Activated CD4-positive, CD25-positive, alpha-beta regulatory T cell treated with anti-CD3 and anti-CD28 coated beads, Interleukin-2, amount 50 U/mL, for 16 hours (primary cell): ENCODE results near the gene BRD3.
"Not testable (repeated sequence)": the region's sequence is repeated elsewhere in the genome, so short reads cannot be mapped to it uniquely, and the experiment has no call there.

Source experiments
- DNase-seq: peaks from one replicate; pipeline ENCODE4 v3.0.0-alpha.2; 2020; ENCODE audit warnings: low read depth, low spot score

BRD3 gene

GRCh38 chr9:133993635-133994253 lies 74.1 kb downstream of the BRD3 start:
- no peak for DNase-seq

DNA sequence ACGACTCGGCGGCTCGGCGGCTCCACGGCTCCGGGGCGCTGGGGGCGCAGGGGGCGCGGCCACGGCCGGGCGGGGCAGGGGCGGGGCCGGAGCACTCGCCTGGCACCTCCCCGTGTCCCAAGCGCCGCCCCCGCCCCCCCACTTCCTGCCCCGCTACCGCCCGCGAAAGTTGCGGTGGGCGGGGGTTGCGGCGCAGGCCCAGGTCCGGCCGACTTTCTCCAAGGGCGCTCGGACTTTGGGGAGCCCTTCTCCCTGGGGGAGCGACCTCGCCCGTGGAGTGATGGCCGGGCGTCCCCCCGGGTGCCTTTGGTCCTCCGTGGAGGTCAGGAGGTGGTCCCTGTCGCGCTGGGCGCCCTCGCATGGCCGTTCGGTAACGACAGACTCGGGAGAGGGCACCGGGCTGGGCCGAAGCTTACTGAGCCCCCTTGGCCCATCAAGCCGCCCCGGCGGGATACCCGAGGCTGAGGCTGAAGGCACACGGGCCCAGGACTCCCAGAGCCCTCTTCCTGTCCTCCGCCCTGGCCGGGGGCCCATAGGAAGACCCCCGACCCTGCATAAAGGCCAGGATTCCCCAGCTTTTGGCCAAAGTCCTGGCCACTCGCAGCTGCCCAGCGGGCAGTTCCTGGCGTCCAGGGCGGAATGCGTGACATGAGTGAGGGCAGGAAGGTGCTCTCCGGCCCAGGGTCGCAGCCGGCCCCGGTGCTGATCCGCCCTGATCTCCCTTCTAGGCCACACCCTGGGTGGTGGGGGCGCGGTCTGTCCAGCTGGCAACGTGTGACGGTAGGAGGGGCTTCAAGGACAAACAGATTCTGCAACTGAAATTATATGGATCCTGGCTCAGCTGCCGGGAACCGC lies 74.8 kb downstream of the BRD3 start:
- peak; percentile 35 for DNase-seq

- DNase-seq, result no peak
Measured at GRCh38 chr9:133991964-133992779, 75.7 kb downstream of the BRD3 start, which contains the start of gene VAV2. TSS of gene VAV2 (minus strand) at chr9:133992324. CDS start at chr9:133992278, 46 bp downstream.

- no peak for DNase-seq
Measured at GRCh38 chr9:133991214-133991921, 76.5 kb downstream of the BRD3 start.

DNA sequence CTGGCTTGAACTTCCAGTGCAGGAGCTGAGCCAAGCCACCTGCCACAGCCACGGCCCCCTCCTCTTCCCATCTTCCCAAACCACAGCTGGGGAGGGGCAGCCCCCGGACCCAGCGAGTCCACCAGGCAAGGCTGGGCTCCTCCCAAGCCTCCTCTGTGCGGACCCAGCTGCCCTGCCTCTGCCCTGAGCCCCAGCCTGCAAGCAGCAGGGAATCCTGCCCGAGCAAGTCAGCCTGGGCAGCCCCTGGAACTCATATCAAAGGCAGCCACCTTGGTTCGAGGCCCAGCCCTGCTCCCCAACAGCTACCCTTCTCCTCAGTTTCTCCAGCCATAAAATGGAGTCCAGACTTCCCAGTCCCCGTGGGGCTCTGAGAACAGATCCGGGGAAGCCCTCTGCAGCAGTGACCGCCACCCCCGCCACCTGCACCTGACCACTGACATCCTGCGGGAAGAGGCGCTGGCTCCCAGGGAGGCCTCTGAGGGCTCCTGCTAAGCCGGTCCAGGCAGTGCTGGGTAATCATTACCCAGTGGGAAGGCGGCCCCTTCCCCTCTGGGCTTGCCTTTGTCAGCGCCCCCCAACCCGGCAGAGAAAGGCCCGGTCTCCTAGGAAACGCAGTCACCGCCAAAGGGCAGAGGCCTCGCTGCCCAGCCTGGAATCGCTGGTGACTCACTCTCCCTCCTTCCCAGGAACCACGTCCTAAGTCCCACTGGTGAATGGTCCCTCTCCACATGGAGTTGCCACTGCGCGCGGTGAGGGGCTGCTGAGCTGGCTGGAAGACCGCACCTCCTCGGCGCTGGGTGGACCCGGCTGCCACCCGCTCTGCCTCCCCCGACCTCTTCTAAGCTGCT lies 77.2 kb downstream of the BRD3 start:
- DNase-seq, result no peak

- no peak for DNase-seq
Measured at GRCh38 chr9:133989625-133990365, 78.0 kb downstream of the BRD3 start.

- not testable (repeated sequence) for DNase-seq
Measured at GRCh38 chr9:133988771-133989170, 79.1 kb downstream of the BRD3 start.

DNA sequence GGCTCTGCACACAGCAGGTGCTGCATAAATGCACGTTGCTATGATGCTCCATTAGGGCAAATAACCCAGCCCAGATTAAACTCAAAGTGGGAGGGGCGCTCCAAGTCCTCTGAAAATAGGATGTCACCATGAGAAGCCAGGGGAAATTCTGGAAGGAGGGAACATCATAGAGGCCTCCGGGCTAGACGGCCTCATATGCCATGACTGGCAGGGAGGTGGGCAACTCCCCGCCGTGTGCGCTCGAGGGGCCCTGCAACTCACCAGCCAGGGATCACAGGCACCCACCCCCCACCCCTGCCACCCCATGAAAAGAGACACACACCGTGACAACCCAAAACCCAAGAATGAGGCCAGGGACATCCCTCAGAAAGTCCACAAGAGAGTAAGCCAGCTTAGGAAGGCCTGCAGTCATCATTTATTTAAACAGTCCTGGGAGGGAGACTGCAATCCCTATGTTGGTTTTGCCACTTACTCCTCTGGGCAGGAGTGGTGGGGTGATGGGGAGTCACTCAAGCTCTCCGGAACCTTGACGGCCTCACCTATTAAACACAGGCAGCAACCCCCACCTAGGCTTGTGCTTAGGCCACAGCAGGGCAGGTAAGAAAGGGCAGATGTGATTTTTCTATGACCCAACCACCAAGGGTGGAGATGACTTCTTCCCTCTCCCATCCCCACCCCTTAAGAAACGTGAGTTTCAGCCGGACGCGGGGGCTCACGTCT lies 79.7 kb downstream of the BRD3 start:
- no peak for DNase-seq

DNA sequence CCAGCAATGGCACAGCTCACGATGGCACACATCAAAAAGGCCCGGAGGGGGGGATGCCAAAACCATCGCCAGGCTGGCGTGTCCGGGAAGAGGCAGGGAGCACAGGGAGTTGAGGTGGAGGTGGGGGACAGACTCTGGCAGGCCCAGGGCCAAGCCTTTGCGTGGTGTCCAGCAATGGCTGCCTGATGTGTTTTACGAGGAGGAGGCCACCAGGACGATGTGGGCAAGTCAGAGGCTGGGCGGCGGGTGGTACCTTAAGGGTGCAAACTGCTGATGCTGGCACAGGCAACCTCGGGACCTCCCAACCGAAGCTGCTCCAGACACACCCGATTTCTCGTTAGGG lies 80.4 kb downstream of the BRD3 start:
- no peak for DNase-seq

DNA sequence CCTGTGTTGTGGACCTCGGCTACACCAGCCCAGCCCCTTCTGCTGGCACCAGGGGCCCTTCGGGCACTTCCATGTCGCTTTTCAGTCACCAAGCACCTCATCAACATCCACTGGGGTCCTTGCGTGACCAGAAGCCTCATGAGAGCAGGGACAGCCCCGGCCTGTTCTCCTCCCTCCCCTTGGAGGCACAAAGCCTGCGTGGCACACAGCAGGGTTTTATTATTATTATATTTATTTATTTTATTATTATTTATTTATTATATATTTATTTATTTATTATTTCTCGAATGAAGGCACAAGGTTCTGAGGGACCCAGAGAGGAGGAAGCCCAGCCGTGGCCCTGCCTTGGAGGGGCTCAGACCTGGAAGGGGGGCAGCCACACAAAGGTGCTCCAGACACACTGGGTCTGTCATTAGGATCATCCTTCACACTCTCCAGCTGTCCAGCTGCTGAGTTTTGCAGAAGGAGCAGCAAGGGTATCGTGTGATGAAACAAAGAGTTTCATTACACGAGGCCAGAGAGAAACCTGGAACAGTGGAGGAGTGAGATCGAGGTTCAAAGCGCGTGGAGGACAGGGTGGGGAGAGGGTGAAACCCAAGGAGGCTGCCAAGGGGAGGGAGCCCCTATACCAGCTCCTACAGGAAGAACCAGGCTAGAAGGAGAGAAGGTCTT lies 80.9 kb downstream of the BRD3 start:
- DNase-seq, result no peak

GRCh38 chr9:133986061-133986460 lies 81.8 kb downstream of the BRD3 start:
- DNase-seq, result no peak

DNA sequence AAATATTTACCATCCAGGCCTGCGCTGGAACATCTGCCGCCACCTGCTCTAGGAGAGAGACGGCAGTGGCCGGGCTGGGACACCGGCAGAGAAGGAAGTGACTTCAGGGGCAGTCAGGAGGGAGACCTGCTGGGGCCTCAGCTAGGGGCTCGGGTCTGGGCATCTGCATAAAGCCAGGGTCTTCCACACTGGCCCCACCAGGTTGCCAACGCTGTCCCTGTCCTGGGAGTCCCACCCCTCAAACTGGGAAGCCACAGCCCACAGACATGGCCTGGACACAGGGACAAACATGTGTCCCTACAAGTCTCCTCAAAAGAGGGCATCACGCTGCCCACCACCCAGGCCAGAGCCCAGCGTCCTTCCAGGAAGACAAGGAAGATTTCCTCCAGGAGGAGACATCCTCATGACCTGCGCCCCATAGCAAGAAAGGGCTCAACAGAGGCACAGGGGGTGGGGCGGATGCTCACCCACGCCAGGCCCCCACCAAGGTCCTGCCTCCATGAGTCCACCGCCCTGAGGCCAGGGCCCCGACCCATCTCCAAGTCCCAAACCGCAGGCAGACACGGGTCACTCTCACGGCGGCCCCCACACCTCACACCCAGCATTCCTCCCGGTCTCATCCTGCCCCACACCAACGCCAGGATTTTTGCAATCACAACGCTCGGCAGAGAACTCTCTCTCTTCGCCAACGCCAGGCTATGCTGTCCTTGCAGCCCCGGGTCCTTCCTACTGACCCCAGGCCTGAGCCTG lies 84.7 kb downstream of the BRD3 start:
- DNase-seq, result no peak

- DNase-seq, result no peak
Measured at GRCh38 chr9:133981958-133982681, 85.7 kb downstream of the BRD3 start.

DNA sequence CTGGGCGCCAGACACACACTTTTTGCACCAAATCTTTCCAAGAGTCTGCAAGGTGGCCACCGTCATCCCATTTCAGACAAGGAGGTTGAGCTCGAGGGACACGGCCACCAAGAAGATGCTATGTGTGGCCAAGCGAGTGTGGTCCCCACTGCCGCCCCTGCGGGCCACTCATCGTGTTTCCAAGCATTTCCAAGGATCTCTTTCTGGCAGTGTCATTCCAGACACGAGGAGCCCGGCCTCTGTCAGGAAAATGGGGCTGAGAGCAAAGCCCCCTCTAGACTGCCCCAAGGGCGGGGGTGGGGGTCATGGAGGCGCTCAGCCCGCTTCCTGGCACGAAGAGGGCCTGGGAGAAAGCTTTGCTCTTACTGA lies 86.3 kb downstream of the BRD3 start:
- no peak for DNase-seq

- DNase-seq, result no peak
Measured at GRCh38 chr9:133980864-133981588, 86.8 kb downstream of the BRD3 start.
